GM12878 (cell line): ENCODE data around the gene PACSIN3. TPM values are rescaled to one million over a fixed set of nuclear protein-coding genes. Genes with fewer than 3 reads are reported as not detected.
A peak's percentile ranks its signal among the peaks of the same experiment; 100 is the strongest.

Experiments used
- ATF7 ChIP-seq: fragments of 450-650 bp; IDR thresholded peaks from 2 replicates; pipeline ENCODE4 v1.6.1; 2016; ENCODE audit warnings: low read depth, mild to moderate bottlenecking
- CBX5 ChIP-seq: sonication (generic); IDR thresholded peaks from 2 replicates; pipeline ENCODE4 v1.6.1; 2016; ENCODE audit warnings: low read depth, moderate library complexity, mild to moderate bottlenecking, inconsistent platforms
- EED ChIP-seq: sonication (generic); IDR thresholded peaks from 2 replicates; pipeline ENCODE4 v1.6.1; 2016; ENCODE audit warnings: antibody characterized with exemption, low read depth
- ESRRA ChIP-seq: IDR thresholded peaks from 2 replicates; pipeline ENCODE4 v1.6.1; 2012; ENCODE audit warnings: mild to moderate bottlenecking, low read length, improper control_type of control experiment
- ETV6 ChIP-seq, 2 experiments: fragments of 450-650 bp in 1 of 2; IDR thresholded peaks in 1 of 2; conservative IDR thresholded peaks in 1 of 2; 2 replicates each; pipeline ENCODE4 v1.6.1; 2014; ENCODE audit warnings: antibody characterized with exemption in 1 of 2, borderline replicate concordance in 1 of 2, low read depth in 1 of 2, mild to moderate bottlenecking in 1 of 2, moderate library complexity in 1 of 2
- HCFC1 ChIP-seq: fragments of 150-350 bp; IDR thresholded peaks from 2 replicates; pipeline ENCODE4 v1.6.1; 2014; ENCODE audit warnings: low read length
- IRF4 ChIP-seq: IDR thresholded peaks from 2 replicates; pipeline ENCODE4 v1.6.1; 2011; ENCODE audit warnings: low read depth, low read length
- KAT2A ChIP-seq: conservative IDR thresholded peaks from 2 replicates; pipeline ENCODE4 v1.6.1; 2011; ENCODE audit warnings: low read depth, low read length; ENCODE audit not compliant: control insufficient read depth
- MAX ChIP-seq: IDR thresholded peaks from 2 replicates; pipeline ENCODE4 v1.6.1; 2012; ENCODE audit warnings: low read depth, low read length, improper control_type of control experiment
- NFIC ChIP-seq: IDR thresholded peaks from 2 replicates; pipeline ENCODE4 v1.6.1; 2012; ENCODE audit warnings: low read depth, mild to moderate bottlenecking, inconsistent platforms, low read length, moderate library complexity
- NKRF ChIP-seq: fragments of 450-650 bp; conservative IDR thresholded peaks from 2 replicates; pipeline ENCODE4 v1.6.1; 2017; ENCODE audit warnings: mild to moderate bottlenecking, moderate library complexity
- POU2F2 ChIP-seq: IDR thresholded peaks from 3 replicates; pipeline ENCODE4 v1.6.1; 2011; ENCODE audit warnings: low read depth, mild to moderate bottlenecking, low read length, borderline replicate concordance
- RAD21 ChIP-seq: IDR thresholded peaks from 2 replicates; pipeline ENCODE4 v1.6.1; 2011; ENCODE audit warnings: mild to moderate bottlenecking, low read depth, low read length, moderate library complexity; ENCODE audit not compliant: insufficient read depth
- RAD51 ChIP-seq: fragments of 450-650 bp; IDR thresholded peaks from 2 replicates; pipeline ENCODE4 v1.6.1; 2016; ENCODE audit warnings: moderate library complexity, mild to moderate bottlenecking, inconsistent platforms
- SIN3A ChIP-seq: IDR thresholded peaks from 2 replicates; pipeline ENCODE4 v1.6.1; 2012; ENCODE audit warnings: low read depth, low read length, improper control_type of control experiment
- SKIL ChIP-seq: fragments of 450-650 bp; IDR thresholded peaks from 2 replicates; pipeline ENCODE4 v1.6.1; 2017; ENCODE audit warnings: mild to moderate bottlenecking, low read depth, inconsistent platforms; ENCODE audit not compliant: poor library complexity, severe bottlenecking
- SMAD5 ChIP-seq: IDR thresholded peaks from 2 replicates; pipeline ENCODE4 v1.6.1; 2016; ENCODE audit warnings: antibody characterized with exemption, low read depth
- SMC3 ChIP-seq: IDR thresholded peaks from 2 replicates; pipeline ENCODE4 v1.6.1; 2011; ENCODE audit warnings: low read length, improper control_type of control experiment, borderline replicate concordance
- SRF ChIP-seq, 2 experiments: IDR thresholded peaks; 2 replicates each; pipeline ENCODE4 v1.6.1; 2011; ENCODE audit warnings: low read depth in 2 of 2, low read length in 2 of 2, mild to moderate bottlenecking in 1 of 2, moderate library complexity in 1 of 2
- TARDBP ChIP-seq: IDR thresholded peaks from 2 replicates; pipeline ENCODE4 v1.6.1; 2016; ENCODE audit warnings: borderline replicate concordance
- YBX1 ChIP-seq: fragments of 450-650 bp; IDR thresholded peaks from 2 replicates; pipeline ENCODE4 v1.6.1; 2016; ENCODE audit warnings: antibody characterized with exemption
- polyA plus RNA-seq, 11 experiments: library from polyadenylated mRNA; depleted of rRNA in 4 of 11; unstranded in 6 of 11; stranded (reverse) in 5 of 11; fragments of >200 nt; fragmentation: Nextera tagmentation in 4 of 11; fragmentation: Illumina TruSeq in 1 of 11; extraction: Ambion mirVana in 4 of 11; extraction: Trizol in 1 of 11; gene quantifications; 1 replicate in 1 of 11; 2 replicates in 10 of 11; pipeline versions ENCODE4 v1.2.1 to v1.2.3, GENCODE V29; 2011 to 2016; ENCODE audit warnings: inconsistent platforms in 2 of 11, missing spikeins in 2 of 11, low read depth in 1 of 11
- total RNA-seq, 4 experiments: library from RNA; depleted of rRNA in 3 of 4; stranded (reverse); fragments of >200 nt in 3 of 4; fragmentation: Illumina TruSeq in 1 of 4; extraction: Trizol in 1 of 4; gene quantifications; 2 replicates each; pipeline versions ENCODE4 v1.2.1 to v1.2.3, GENCODE V29; 2013 to 2021
- TF ChIP-seq, protein P1 (sequence below): fragments of 450-650 bp; IDR thresholded peaks from 2 replicates; pipeline ENCODE4 v1.6.1; 2016; ENCODE audit warnings: mild to moderate bottlenecking
- TF ChIP-seq, protein P2 (sequence below): fragments of 450-650 bp; formaldehyde crosslinking; IDR thresholded peaks from 2 replicates; pipeline ENCODE4 v1.4.0; 2022; ENCODE audit warnings: mild to moderate bottlenecking, moderate library complexity

The PACSIN3 gene
- total and polyA plus RNA-seq, 10 of the 15 experiments (the other 5 are each of a cell fraction or from before 2014, with no cell fraction given): 0.05 to 0.82 (median 0.22) TPM; not detected in 1

DNA sequence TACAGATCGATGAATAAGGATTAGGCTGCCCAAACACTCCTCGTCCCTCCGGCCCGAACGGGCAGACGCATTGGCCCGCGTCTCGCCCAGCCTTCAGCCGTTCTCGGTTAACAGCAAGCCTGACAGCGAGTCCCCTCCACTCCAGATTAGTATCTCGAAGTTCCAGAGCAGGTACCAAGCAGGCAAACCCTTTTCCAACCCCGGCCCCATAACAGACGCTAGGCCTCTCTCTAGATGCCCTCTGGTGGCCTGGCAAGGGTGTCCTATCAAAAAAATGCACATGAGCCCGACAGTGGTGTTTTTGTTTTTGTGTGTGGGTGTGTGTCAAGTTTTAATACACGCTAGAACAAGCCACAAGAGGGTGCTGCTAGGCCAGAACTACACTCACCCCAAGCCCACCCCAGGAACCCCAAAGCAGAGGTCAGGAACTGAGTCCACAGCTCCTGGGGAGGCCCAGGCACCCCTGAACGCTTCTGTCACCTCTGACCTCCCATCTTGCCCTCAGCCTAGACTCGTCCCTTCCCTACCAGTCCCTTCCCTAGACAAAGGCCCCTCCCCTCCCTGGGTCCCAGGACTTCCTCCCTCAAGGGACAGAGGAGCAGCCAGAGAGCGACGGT lies 8.9 kb downstream of the PACSIN3 start (continued):
- TF ChIP-seq HCFC1 (no peak), POU2F2 (peak; percentile 21; the same call in 1 of the 3 replicates), RAD51 (no peak), SRF (IDR thresholded peaks at IDR 0.05; ENCODE audit: low read depth in 2 of 2, low read length in 2 of 2) (no peak), CBX5 (no peak), KAT2A (no peak), NKRF (peak; percentile 97), ESRRA (no peak), TARDBP (no peak), MAX (peak; percentile 70; the same call in 1 of the 2 replicates), SMAD5 (no peak; the same call in 1 of the 2 replicates), RAD21 (peak; percentile 65), SKIL (peak; percentile 80), SIN3A (peak; percentile 96), EED (no peak), SMC3 (peak; percentile 70), NFIC (no peak), ETV6 (conservative IDR thresholded peaks at IDR 0.05 in 1 of 2, IDR thresholded peaks at IDR 0.05 in 1 of 2; ENCODE audit: borderline replicate concordance in 1 of 2, low read depth in 1 of 2) (no peak), ATF7 (peak; percentile 43; the same call in 1 of the 2 replicates), YBX1 (no peak), IRF4 (no peak)
- TF ChIP-seq, protein P1, sequence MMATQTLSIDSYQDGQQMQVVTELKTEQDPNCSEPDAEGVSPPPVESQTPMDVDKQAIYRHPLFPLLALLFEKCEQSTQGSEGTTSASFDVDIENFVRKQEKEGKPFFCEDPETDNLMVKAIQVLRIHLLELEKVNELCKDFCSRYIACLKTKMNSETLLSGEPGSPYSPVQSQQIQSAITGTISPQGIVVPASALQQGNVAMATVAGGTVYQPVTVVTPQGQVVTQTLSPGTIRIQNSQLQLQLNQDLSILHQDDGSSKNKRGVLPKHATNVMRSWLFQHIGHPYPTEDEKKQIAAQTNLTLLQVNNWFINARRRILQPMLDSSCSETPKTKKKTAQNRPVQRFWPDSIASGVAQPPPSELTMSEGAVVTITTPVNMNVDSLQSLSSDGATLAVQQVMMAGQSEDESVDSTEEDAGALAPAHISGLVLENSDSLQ: peak; percentile 8; the same call in 1 of the 2 replicates
- TF ChIP-seq, protein P2, sequence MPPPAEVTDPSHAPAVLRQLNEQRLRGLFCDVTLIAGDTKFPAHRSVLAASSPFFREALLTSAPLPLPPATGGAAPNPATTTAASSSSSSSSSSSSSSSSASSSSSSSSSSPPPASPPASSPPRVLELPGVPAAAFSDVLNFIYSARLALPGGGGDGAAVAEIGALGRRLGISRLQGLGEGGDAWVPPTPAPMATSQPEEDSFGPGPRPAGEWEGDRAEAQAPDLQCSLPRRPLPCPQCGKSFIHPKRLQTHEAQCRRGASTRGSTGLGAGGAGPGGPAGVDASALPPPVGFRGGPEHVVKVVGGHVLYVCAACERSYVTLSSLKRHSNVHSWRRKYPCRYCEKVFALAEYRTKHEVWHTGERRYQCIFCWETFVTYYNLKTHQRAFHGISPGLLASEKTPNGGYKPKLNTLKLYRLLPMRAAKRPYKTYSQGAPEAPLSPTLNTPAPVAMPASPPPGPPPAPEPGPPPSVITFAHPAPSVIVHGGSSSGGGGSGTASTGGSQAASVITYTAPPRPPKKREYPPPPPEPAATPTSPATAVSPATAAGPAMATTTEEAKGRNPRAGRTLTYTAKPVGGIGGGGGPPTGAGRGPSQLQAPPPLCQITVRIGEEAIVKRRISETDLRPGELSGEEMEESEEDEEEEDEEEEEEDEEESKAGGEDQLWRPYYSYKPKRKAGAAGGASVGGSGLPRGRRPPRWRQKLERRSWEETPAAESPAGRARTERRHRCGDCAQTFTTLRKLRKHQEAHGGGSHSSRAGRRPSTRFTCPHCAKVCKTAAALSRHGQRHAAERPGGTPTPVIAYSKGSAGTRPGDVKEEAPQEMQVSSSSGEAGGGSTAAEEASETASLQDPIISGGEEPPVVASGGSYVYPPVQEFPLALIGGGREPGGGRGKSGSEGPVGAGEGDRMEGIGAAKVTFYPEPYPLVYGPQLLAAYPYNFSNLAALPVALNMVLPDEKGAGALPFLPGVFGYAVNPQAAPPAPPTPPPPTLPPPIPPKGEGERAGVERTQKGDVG (CRISPR knock-in tag): no peak
